IMR-90 (cell line): ENCODE results near the gene MINDY3. TPM values are rescaled to one million over a fixed set of nuclear protein-coding genes. Genes with fewer than 3 reads are reported as not detected.

ENCODE experiments used
- ATAC-seq: fragments of 200-7000 bp; cut with Tn5 transposase; 2 replicates; pipeline ENCODE4 v1.9.1; 2020; ENCODE audit warnings: low read depth, mild to moderate bottlenecking, moderate library complexity
- BruUV-seq: library from RNA; stranded (reverse); fragments of 400-500 nt; replicated peaks from 2 replicates; lab custom pipeline; 2021; lab: Mats Ljungman, UMichigan
- CTCF ChIA-PET: fragments of 300-600 bp; formaldehyde crosslinking; extraction: SDS; loops from one replicate; lab custom pipeline; 2021; ENCODE audit warnings: antibody characterized with exemption; lab: Yijun Ruan, JAX
- POLR2A ChIA-PET: fragments of 300-600 bp; sonication (Branson Sonifier 250); formaldehyde crosslinking; loops from one replicate; lab custom pipeline; 2022; ENCODE audit warnings: antibody characterized with exemption; ENCODE audit not compliant: unreplicated experiment; lab: Charles Lee
- DNase-seq: peaks from one replicate; pipeline ENCODE4 v3.0.0; 2013
- H2AFZ ChIP-seq: replicated peaks from 2 replicates; pipeline ENCODE3; 2013; ENCODE audit warnings: low read length, mild to moderate bottlenecking; ENCODE audit not compliant: poor library complexity
- H2AK5ac ChIP-seq: 2 replicates; pipeline ENCODE4 v1.6.1; 2013; ENCODE audit warnings: low read depth, low read length, inconsistent platforms
- H2AK9ac ChIP-seq: replicated peaks from 2 replicates; pipeline ENCODE3; 2013; ENCODE audit warnings: mild to moderate bottlenecking, low read depth, low read length, moderate library complexity; ENCODE audit not compliant: poor library complexity
- H2BK120ac ChIP-seq: 2 replicates; pipeline ENCODE4 v1.6.1; 2013; ENCODE audit warnings: low read depth, low read length, inconsistent platforms
- H2BK15ac ChIP-seq: 3 replicates; pipeline ENCODE4 v1.6.1; 2013; ENCODE audit warnings: low read depth, low read length, inconsistent platforms
- H2BK20ac ChIP-seq: 2 replicates; pipeline ENCODE4 v1.6.1; 2013; ENCODE audit warnings: low read depth, mild to moderate bottlenecking, inconsistent platforms, low read length, moderate library complexity
- H2BK5ac ChIP-seq: 2 replicates; pipeline ENCODE4 v1.6.1; 2013; ENCODE audit warnings: mild to moderate bottlenecking, low read depth, low read length, inconsistent platforms; ENCODE audit not compliant: poor library complexity, severe bottlenecking
- H3K14ac ChIP-seq: replicated peaks from 2 replicates; pipeline ENCODE4 v1.6.1; 2013; ENCODE audit warnings: low read depth, low read length, inconsistent platforms
- H3K18ac ChIP-seq: 2 replicates; pipeline ENCODE4 v1.6.1; 2013; ENCODE audit warnings: low read depth, low read length, control low read depth
- H3K23ac ChIP-seq: 2 replicates; pipeline ENCODE4 v1.6.1; 2013; ENCODE audit warnings: low read depth, low read length, inconsistent platforms
- H3K27ac ChIP-seq: 2 replicates; pipeline ENCODE4 v1.5.1; 2013; ENCODE audit warnings: mild to moderate bottlenecking, control low read depth, low read length; ENCODE audit not compliant: insufficient read depth
- H3K27me3 ChIP-seq: 2 replicates; pipeline ENCODE4 v1.6.1; 2013; ENCODE audit warnings: low read length; ENCODE audit not compliant: control insufficient read depth, insufficient read depth
- H3K36me3 ChIP-seq: 2 replicates; pipeline ENCODE4 v1.6.1; 2013; ENCODE audit warnings: low read length, mixed read lengths; ENCODE audit not compliant: control insufficient read depth, insufficient read depth
- H3K4ac ChIP-seq: 2 replicates; pipeline ENCODE4 v1.6.1; 2013; ENCODE audit warnings: low read depth, low read length, inconsistent platforms
- H3K4me1 ChIP-seq: 2 replicates; pipeline ENCODE4 v1.6.1; 2013; ENCODE audit warnings: low read length, mixed read lengths; ENCODE audit not compliant: control insufficient read depth, insufficient read depth
- H3K4me2 ChIP-seq: 2 replicates; pipeline ENCODE4 v1.6.1; 2013; ENCODE audit warnings: low read depth, mild to moderate bottlenecking, control low read depth, low read length, moderate library complexity
- H3K4me3 ChIP-seq: 2 replicates; pipeline ENCODE4 v1.5.1; 2013; ENCODE audit warnings: low read depth, mild to moderate bottlenecking, control low read depth, low read length, moderate library complexity; ENCODE audit not compliant: insufficient read depth
- H3K56ac ChIP-seq: 2 replicates; pipeline ENCODE4 v1.6.1; 2013; ENCODE audit warnings: low read length, inconsistent platforms; ENCODE audit not compliant: insufficient read depth; ENCODE audit errors: extremely low read depth
- H3K79me1 ChIP-seq, 2 experiments: 2 replicates each; pipeline ENCODE4 v1.6.1; 2013; ENCODE audit warnings: low read length in 2 of 2, inconsistent platforms in 1 of 2, low read depth in 1 of 2
- H3K9ac ChIP-seq: 2 replicates; pipeline ENCODE4 v1.6.1; 2013; ENCODE audit warnings: low read depth, low read length, control low read depth
- H3K9me1 ChIP-seq: 2 replicates; pipeline ENCODE4 v1.6.1; 2013; ENCODE audit warnings: low read length, inconsistent platforms; ENCODE audit not compliant: insufficient read depth
- H3K9me3 ChIP-seq: 2 replicates; pipeline ENCODE4 v1.6.1; 2013; ENCODE audit warnings: low read length; ENCODE audit not compliant: control insufficient read depth, insufficient read depth
- H4K20me1 ChIP-seq: 2 replicates; pipeline ENCODE4 v1.6.1; 2013; ENCODE audit warnings: low read length, inconsistent platforms; ENCODE audit not compliant: insufficient read depth
- H4K5ac ChIP-seq: 2 replicates; pipeline ENCODE4 v1.6.1; 2013; ENCODE audit warnings: mild to moderate bottlenecking, low read depth, low read length, control low read depth
- H4K8ac ChIP-seq, 2 experiments: 2 replicates each; pipeline ENCODE4 v1.6.1; 2013; ENCODE audit warnings: low read depth in 2 of 2, low read length in 2 of 2, control low read depth in 1 of 2, inconsistent platforms in 1 of 2
- H4K91ac ChIP-seq: 2 replicates; pipeline ENCODE4 v1.6.1; 2013; ENCODE audit warnings: low read depth, low read length, inconsistent platforms; ENCODE audit not compliant: insufficient read depth
- BHLHE40 ChIP-seq: fragments of 150-350 bp; IDR thresholded peaks from 2 replicates; pipeline ENCODE4 v1.6.1; 2016; ENCODE audit warnings: mild to moderate bottlenecking, low read depth, low read length
- CEBPB ChIP-seq: IDR thresholded peaks from 2 replicates; pipeline ENCODE4 v1.6.1; 2012; ENCODE audit warnings: low read depth, low read length, improper control_type of control experiment
- CHD1 ChIP-seq: IDR thresholded peaks from 2 replicates; pipeline ENCODE4 v1.6.1; 2012; ENCODE audit warnings: low read depth, low read length, improper control_type of control experiment
- CTCF ChIP-seq: conservative IDR thresholded peaks from 2 replicates; pipeline ENCODE4 v1.5.1; 2012; ENCODE audit warnings: mild to moderate bottlenecking, low read depth, low read length, improper control_type of control experiment
- ELK1 ChIP-seq: fragments of 150-350 bp; IDR thresholded peaks from 2 replicates; pipeline ENCODE4 v1.6.1; 2016; ENCODE audit warnings: low read depth, mild to moderate bottlenecking, low read length, moderate library complexity, borderline replicate concordance
- FOS ChIP-seq: fragments of 150-350 bp; IDR thresholded peaks from 2 replicates; pipeline ENCODE4 v1.6.1; 2016; ENCODE audit warnings: low read depth, low read length
- MAFK ChIP-seq: IDR thresholded peaks from 2 replicates; pipeline ENCODE4 v1.6.1; 2012; ENCODE audit warnings: low read depth, low read length, improper control_type of control experiment
- MXI1 ChIP-seq: IDR thresholded peaks from 2 replicates; pipeline ENCODE4 v1.6.1; 2012; ENCODE audit warnings: low read depth, mild to moderate bottlenecking, low read length, moderate library complexity, borderline replicate concordance
- NFE2L2 ChIP-seq: fragments of 150-350 bp; IDR thresholded peaks from 2 replicates; pipeline ENCODE4 v1.6.1; 2016; ENCODE audit warnings: low read depth, mild to moderate bottlenecking, low read length
- POLR2A ChIP-seq: IDR thresholded peaks from 2 replicates; pipeline ENCODE4 v1.6.1; 2012; ENCODE audit warnings: mild to moderate bottlenecking, low read depth, low read length
- RAD21 ChIP-seq: IDR thresholded peaks from 2 replicates; pipeline ENCODE4 v1.6.1; 2012; ENCODE audit warnings: low read length, improper control_type of control experiment
- RCOR1 ChIP-seq: IDR thresholded peaks from 2 replicates; pipeline ENCODE4 v1.6.1; 2012; ENCODE audit warnings: mild to moderate bottlenecking, low read length, improper control_type of control experiment; ENCODE audit not compliant: insufficient replicate concordance
- SMC3 ChIP-seq: fragments of 150-350 bp; IDR thresholded peaks from 2 replicates; pipeline ENCODE4 v1.6.1; 2016; ENCODE audit warnings: low read depth, mild to moderate bottlenecking, antibody characterized with exemption, low read length, moderate library complexity
- WGBS, 2 experiments: methylation state at CpG; one replicate each; pipeline versions ENCODE4 v1.1.5 to v1.1.7; 2013; ENCODE audit warnings: missing lambda C conversion rate in 2 of 2; ENCODE audit not compliant: insufficient read length in 1 of 2; ENCODE audit errors: extremely low coverage in 2 of 2; 5-methylcytosine and 5-hydroxymethylcytosine counted together
- dilution Hi-C: fragments of 300-500 bp; cut with HindIII; formaldehyde crosslinking; loops from one replicate; pipeline ENCODE4 v1.14.3; 2018; ENCODE audit warnings: low sequenced_read_pairs; ENCODE audit not compliant: unreplicated experiment
- in situ Hi-C: fragments of 300-500 bp; cut with MboI; formaldehyde crosslinking; loops from 3 replicates; pipeline ENCODE4 v1.14.3; 2019; ENCODE audit warnings: low sequenced_read_pairs, inconsistent platforms, mixed read lengths
- intact Hi-C: fragments of 100-400 bp; cut with micrococcal nuclease; formaldehyde crosslinking; loops from 2 replicates; pipeline ENCODE4 v1.10.0; 2022
- polyA plus RNA-seq, 3 experiments: library from polyadenylated mRNA; depleted of rRNA; stranded (reverse); fragments of >200 nt; gene quantifications; 2 replicates each; pipeline ENCODE4 v1.2.3, GENCODE V29; 2012; ENCODE audit warnings: low replicate concordance in 1 of 3
- total RNA-seq: library from RNA; depleted of rRNA; stranded (reverse); fragments of >200 nt; gene quantifications from 2 replicates; pipeline ENCODE4 v1.2.3, GENCODE V29; 2012

The MINDY3 gene
- total and polyA plus RNA-seq, 2 of the 4 experiments (the other 2 are of a cell fraction) = 13.9 to 14.5 TPM

- no peak for DNase-seq
- Histone ChIP-seq H3K36me3 (peaks cover 8% of the 10 kb centered on the region), H4K91ac (no peak overlapping the region), H3K14ac (no peak overlapping the region), H4K8ac (no peak overlapping the region), H2BK20ac (no peak overlapping the region), H3K9me1 (no peaks in the 10 kb centered on the region), H4K5ac (no peak overlapping the region), H2BK15ac (no peak overlapping the region), H3K23ac (no peak overlapping the region), H2AFZ (no peak overlapping the region), H3K4ac (no peak overlapping the region), H2AK9ac (no peak overlapping the region), H4K20me1 (no peaks in the 10 kb centered on the region), H3K27ac (no peak overlapping the region), H3K4me3 (no peak overlapping the region), H3K4me2 (no peak overlapping the region), H3K18ac (no peak overlapping the region), H3K4me1 (no peaks in the 10 kb centered on the region; the same call in 1 of the 2 replicates), H3K9me3 (no peaks in the 10 kb centered on the region), H3K9ac (no peak overlapping the region), H2AK5ac (no peak overlapping the region), H3K56ac (no peak overlapping the region), H3K79me1 (peaks cover 0 to 5% of the 10 kb centered on the region in 2 experiments; a peak in 1 of 4 replicates), H2BK5ac (no peak overlapping the region), H3K27me3 (no peaks in the 10 kb centered on the region), H2BK120ac (no peak overlapping the region)
- no TSS peak for BruUV-seq
- no peak for ATAC-seq
- POLR2A ChIA-PET = no interaction called here
- in situ Hi-C loops = no loop called here
- TF ChIP-seq ELK1 = no peak
- no peak for TF ChIP-seq RAD21
- no peak for TF ChIP-seq MXI1
- no peak for TF ChIP-seq FOS
- TF ChIP-seq BHLHE40 = no peak
- TF ChIP-seq CHD1 = no peak
- TF ChIP-seq MAFK = no peak
- TF ChIP-seq SMC3 = no peak
- TF ChIP-seq NFE2L2 = no peak
- no peak for TF ChIP-seq POLR2A
- TF ChIP-seq CEBPB = no peak
- TF ChIP-seq RCOR1 = no peak
- TF ChIP-seq CTCF = no peak
- intact Hi-C loops = no loop called here
- CTCF ChIA-PET = interaction anchor here (1.1 kb wide), 1 partner anchor 10 kb away, joined by 3 read pairs; no protein-coding TSS in a partner anchor
- dilution Hi-C loops = no loop called here
- no CpG with 5 or more reads among the region's 3 CpGs for WGBS, 2 experiments
Observed at GRCh38 chr10:15801641-15802040, 58.7 kb downstream of the MINDY3 start.
